GM21515 (cell line): ENCODE data around the gene KLHDC7B.

ENCODE experiments used
- ATAC-seq: cut with Tn5 transposase; IDR thresholded peaks from one replicate; pipeline ENCODE4 v1.9.1; 2021; ENCODE audit not compliant: unreplicated experiment

KLHDC7B gene

DNA sequence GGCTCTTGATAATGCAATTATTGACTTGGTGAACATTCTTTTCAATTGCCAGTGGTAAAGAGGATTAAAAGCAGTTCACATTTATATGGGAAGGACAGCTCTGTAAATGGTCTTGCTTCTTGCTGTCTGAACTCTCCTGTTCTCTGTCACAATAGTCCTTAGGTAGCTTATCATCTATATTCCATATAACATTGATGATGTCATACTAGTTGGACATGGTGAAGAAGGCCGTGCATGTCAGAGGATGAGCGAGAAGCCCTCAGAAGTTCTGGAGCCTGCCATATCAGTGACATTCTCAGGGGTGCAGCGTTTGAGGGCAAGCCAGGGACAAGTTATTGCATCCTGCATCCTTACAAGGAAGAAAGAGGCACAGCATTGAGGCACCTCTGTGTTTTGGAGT is 39.5 kb downstream of the KLHDC7B start:
- ATAC-seq = no peak

DNA sequence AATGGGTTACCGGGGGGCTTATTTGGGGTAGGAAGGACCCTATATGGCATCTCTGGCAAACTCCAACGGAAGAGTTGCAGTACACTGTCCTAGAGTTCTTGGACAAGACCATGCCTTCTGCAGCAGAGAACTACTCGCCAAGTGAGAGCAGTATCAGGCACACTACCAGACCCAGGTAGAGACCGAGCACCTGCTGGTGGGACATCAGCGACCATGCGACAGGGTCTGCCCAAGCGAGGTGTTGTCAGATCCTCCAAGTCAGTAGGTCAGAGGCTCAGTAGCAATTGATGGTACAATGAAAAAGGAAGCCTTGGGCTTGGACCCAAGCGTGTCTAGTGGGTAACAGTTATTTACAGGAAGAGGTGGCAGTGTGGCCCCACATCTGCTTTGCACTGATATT is 40.1 kb downstream of the KLHDC7B start:
- no peak for ATAC-seq

DNA sequence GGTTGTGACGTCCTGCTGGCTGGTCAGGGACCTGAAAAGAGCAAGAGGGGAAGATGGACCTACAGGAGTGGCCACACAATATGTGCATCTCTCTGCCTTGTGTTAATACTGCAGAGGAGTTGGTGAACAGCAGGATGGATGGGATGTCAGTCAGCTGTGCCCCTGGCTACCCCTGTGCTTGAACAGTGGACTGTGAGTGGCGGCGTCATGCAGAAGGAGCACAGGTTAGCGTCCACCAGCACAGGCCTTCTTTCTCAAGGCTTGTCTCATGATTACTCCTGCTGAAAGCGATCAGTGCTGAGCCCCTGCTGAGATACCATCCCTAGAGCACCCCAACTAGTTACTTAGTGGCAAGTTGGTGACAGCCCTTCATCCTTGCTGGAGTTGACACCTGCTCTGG is 40.7 kb downstream of the KLHDC7B start:
- no peak for ATAC-seq

DNA sequence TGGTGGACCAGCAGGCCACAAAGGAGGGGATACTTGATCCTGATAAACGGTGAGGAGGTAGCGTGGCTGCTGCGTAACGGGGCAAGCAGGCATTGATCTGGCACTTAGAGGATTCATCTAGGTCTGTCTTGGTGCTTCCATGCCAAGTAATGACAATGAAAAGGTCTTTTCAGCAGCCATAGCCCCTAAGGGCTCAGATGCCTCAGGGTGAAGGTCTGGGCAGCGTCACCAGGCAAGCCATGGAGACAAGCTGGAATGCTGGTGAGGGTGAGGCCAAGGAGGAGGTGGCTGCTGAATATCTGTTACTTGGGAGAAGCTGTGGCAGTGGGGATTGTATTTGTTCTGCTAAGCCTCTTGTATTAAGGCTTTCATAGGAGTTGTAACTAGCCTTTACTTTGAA is 41.7 kb downstream of the KLHDC7B start:
- no peak for ATAC-seq

DNA sequence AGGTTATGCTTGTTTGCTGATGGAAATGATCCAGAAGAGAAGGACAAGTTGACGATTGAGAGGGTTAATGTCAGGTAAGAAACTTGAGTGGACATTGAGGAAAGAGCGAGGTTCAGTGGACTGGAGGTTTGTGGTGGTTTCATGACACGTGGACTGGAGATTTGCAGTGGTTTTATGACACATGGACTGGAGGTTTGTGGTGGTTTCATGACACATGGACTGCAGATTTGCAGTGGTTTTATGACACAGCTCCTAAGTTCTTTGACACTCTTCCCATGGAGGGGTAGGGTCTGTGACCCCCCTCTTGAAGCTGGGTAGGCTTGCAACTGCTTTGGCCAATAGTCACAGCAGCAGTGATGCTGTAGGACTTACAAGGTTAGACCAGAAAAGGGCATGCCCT is 49.5 kb downstream of the KLHDC7B start:
- ATAC-seq = no peak

DNA sequence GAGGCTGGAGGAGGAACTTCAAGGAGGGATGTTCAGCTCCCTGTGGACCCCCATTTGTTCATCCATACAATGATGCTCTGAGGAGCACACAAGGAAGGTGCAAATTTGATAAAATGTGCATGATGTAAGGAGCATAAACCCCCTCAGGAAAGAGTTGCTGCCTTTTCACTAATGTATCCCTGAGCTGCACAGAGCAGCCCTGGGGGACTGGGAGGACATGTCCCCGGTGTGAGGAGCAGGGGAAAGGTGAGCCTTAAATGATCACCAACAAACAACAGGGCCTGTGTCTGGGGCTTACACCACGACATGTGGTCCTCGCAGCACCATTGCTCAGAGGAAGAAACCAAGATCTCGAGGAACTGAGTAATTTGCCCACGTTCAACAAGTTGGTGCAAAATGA is 51.4 kb downstream of the KLHDC7B start:
- ATAC-seq = no peak

DNA sequence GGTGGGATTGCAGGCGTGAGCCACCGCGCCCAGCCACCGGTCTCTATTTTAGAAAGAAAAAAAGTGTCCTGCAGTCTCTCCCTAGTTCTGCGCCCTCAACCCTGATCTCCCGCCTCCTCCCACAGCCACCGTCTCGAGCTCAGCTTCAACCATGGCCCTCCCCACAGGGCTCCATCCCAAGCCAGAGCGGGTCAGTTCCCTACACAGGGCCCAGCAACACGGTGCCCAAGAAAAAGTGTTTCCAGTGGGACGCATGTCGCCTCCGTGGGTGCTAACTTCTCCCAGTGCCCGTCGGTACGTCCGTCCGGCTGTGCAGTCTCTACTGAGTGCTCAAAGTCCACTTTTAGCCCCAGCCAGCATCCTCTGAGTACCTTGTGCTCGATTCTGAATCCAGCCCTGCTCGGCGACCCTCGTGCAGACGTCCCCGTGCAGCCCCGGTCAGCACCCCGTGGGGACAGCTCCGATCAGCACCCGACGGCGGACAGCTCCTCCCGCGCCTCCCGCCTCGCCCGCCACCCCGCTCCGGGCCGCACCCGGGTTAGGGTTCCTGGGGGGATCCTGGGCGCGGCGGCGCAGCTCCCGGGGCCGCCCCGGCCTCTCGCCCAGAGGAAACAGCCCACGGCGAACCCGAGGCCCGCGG is 54.2 kb downstream of the KLHDC7B start:
- ATAC-seq = no peak

DNA sequence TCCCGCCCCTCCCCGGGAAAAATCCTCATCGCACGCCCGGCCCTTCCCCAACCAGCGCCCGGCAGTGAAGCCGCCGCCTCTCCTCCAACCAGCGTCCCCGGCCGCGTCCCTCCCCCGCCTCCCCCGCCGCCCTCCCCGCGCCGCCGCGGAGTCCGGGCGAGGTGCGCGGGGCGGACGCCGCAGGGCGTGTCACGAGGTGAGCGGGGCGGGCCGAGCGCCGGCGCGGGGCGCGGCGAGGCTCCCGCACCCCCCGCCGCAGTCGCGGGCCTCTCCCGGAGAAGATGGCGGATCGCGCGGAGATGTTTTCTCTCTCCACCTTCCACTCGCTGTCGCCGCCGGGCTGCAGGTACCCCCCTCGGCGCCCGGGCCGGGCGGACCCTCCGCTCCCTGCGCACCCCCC is 54.8 kb downstream of the KLHDC7B start, which contains the start of gene MAPK8IP2:
TSS of gene MAPK8IP2 (plus strand) at position 256 of the 400 bp plus-strand sequence. CDS start at position 282, 26 bp downstream.
- ATAC-seq = no peak
